PC-3 (cell line): ENCODE measurements around the gene CSMD2. TPM values are rescaled to one million over a fixed set of nuclear protein-coding genes. Genes with fewer than 3 reads are reported as not detected.

Experiments used
- ATAC-seq: fragments of 200-7000 bp; cut with Tn5 transposase; 2 replicates; pipeline ENCODE4 v1.9.1; 2020; ENCODE audit warnings: mild to moderate bottlenecking, moderate library complexity
- Bru-seq: library from RNA; stranded (reverse); fragments of 400-500 nt; gene quantifications from one replicate; lab custom pipeline; 2021; lab: Mats Ljungman, UMichigan
- BruChase-seq, 2 experiments: library from RNA; stranded (reverse); fragments of 400-500 nt; gene quantifications; one replicate each; lab custom pipeline; 2021; lab: Mats Ljungman, UMichigan
- BruUV-seq: library from RNA; stranded (reverse); fragments of 400-500 nt; replicated peaks from 2 replicates; lab custom pipeline; 2021; lab: Mats Ljungman, UMichigan
- CTCF ChIA-PET: fragments of 300-600 bp; sonication (Branson Sonifier 250); formaldehyde crosslinking; loops from one replicate; lab custom pipeline; 2022; ENCODE audit warnings: antibody characterized with exemption; lab: Charles Lee
- POLR2A ChIA-PET: fragments of 300-600 bp; sonication (Branson Sonifier 250); formaldehyde crosslinking; loops from one replicate; lab custom pipeline; 2022; ENCODE audit warnings: antibody characterized with exemption; ENCODE audit not compliant: unreplicated experiment; lab: Charles Lee
- DNase-seq: peaks from one replicate; pipeline ENCODE4 v3.0.0-alpha.2; 2015
- H2AFZ ChIP-seq: fragments of 300-600 bp; sonication (generic); 2 replicates; pipeline ENCODE4 v1.6.0; 2016; ENCODE audit warnings: antibody characterized with exemption, low read length
- H3F3A ChIP-seq: fragments of 300-600 bp; sonication (generic); one replicate; pipeline ENCODE4 v1.6.0; 2017; ENCODE audit warnings: antibody characterized with exemption, low read length, control low read depth, mild to moderate bottlenecking; ENCODE audit not compliant: unreplicated experiment
- H3K27ac ChIP-seq: fragments of 300-600 bp; sonication (generic); 2 replicates; pipeline ENCODE4 v1.5.1; 2016; ENCODE audit warnings: mild to moderate bottlenecking, low read length
- H3K27me3 ChIP-seq: fragments of 300-600 bp; sonication (generic); 2 replicates; pipeline ENCODE4 v1.6.1; 2016; ENCODE audit warnings: low read length, mixed read lengths
- H3K36me3 ChIP-seq: fragments of 300-600 bp; sonication (generic); 2 replicates; pipeline ENCODE4 v1.6.1; 2016; ENCODE audit warnings: low read depth, mixed run types, low read length, mixed read lengths
- H3K4me1 ChIP-seq: fragments of 300-600 bp; sonication (generic); 2 replicates; pipeline ENCODE4 v1.5.1; 2016; ENCODE audit warnings: low read length; ENCODE audit not compliant: insufficient read depth
- H3K4me2 ChIP-seq: fragments of 300-600 bp; sonication (generic); 2 replicates; pipeline ENCODE4 v1.6.0; 2016; ENCODE audit warnings: low read length
- H3K4me3 ChIP-seq: fragments of 300-600 bp; sonication (generic); 2 replicates; pipeline ENCODE4 v1.5.1; 2016; ENCODE audit warnings: mild to moderate bottlenecking, low read length, mixed read lengths
- H3K79me2 ChIP-seq: fragments of 300-600 bp; sonication (generic); 2 replicates; pipeline ENCODE4 v1.6.1; 2017; ENCODE audit warnings: low read length, mixed read lengths
- H3K9ac ChIP-seq: fragments of 300-600 bp; sonication (generic); 2 replicates; pipeline ENCODE4 v1.6.0; 2016; ENCODE audit warnings: mild to moderate bottlenecking, low read length
- H3K9me2 ChIP-seq: fragments of 300-600 bp; sonication (generic); replicated peaks from 2 replicates; pipeline ENCODE4 v1.6.1; 2016; ENCODE audit warnings: mixed run types, low read length, mixed read lengths
- H3K9me3 ChIP-seq: fragments of 300-600 bp; sonication (generic); 2 replicates; pipeline ENCODE4 v1.6.1; 2016; ENCODE audit warnings: low read length, mixed read lengths
- H4K20me1 ChIP-seq: fragments of 300-600 bp; sonication (generic); 2 replicates; pipeline ENCODE4 v1.6.1; 2016; ENCODE audit warnings: low read length, mixed read lengths
- EZH2 ChIP-seq: fragments of 300-600 bp; sonication (generic); IDR thresholded peaks from one replicate; pipeline ENCODE4 v1.6.1; 2017; ENCODE audit warnings: antibody characterized with exemption, mild to moderate bottlenecking, low read length; ENCODE audit not compliant: unreplicated experiment
- EZH2phosphoT487 ChIP-seq: fragments of 300-600 bp; sonication (generic); IDR thresholded peaks from 2 replicates; pipeline ENCODE4 v1.6.1; 2018; ENCODE audit warnings: mild to moderate bottlenecking, antibody characterized with exemption, low read length, borderline replicate concordance
- intact Hi-C: fragments of 100-400 bp; cut with micrococcal nuclease; formaldehyde crosslinking; loops from 2 replicates; pipeline ENCODE4 v1.9.0; 2023
- long read RNA-seq: library from polyadenylated mRNA; unstranded; transcript quantifications from one replicate; pipeline ENCODE4 v2.0.0, GENCODE V29; 2021; ENCODE audit not compliant: unreplicated experiment
- total RNA-seq: library from RNA; depleted of rRNA; stranded (reverse); fragments of >200 nt; gene quantifications from 2 replicates; pipeline ENCODE4 v1.2.3, GENCODE V29; 2014; rRNA removed
- TF ChIP-seq, protein P1 (sequence below): fragments of 300-600 bp; sonication (generic); conservative IDR thresholded peaks from 2 replicates; pipeline ENCODE4 v1.5.1; 2017; ENCODE audit warnings: antibody characterized with exemption, low read depth, mild to moderate bottlenecking, low read length

Gene CSMD2
- total RNA-seq, result not detected in 2 replicates
- percentile 8 among the genes with signal in this experiment for Bru-seq, nascent RNA
- percentile 4 among the genes with signal in this experiment for BruChase-seq, experiment 1, labeled RNA remaining after a 6-hour chase
- percentile 5 among the genes with signal in this experiment for BruChase-seq, experiment 2, labeled RNA remaining after a 2-hour chase
- long read RNA-seq, partial matches to known transcripts, result 0 of 1 reads
- long read RNA-seq, other reads (novel, unspliced or antisense), result 1 of 1 reads

DNA sequence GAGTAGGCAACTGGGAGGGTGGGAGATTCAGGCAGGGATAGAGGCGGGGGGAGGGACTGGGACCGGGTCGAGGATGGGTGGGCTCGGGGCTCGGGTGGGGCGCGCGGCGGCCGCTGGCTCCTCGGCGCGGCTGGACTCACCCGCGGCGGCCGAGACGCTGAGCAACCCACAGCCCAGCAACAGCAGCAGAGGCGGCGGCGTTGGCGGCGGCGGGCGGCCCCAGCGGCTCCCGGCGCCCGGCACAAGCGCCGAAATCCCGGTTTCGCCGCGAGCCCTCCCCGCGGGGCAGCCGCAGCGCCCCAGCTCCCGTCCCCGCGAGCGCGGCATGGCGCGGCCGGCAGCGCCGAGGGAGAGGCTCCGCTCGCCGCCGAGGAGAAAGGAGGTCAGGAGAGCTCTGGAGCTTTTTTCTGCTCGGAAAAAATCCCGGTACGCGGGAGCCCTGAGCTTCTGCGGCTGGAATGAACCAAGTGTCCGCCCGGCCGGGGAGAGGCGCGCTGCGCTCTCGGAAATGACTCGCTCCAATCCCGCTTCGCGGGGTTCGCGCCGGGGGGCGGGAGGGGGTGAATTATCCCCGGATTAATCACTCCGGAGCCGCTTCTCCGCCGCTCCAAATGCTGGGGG lies at the start of gene CSMD2:
Gene CSMD2 (minus strand): TSS at position 460 of the 621 bp plus-strand sequence. CDS start 133 bp downstream, at position 327.
- Histone ChIP-seq H3K9me2 (no peaks in the 10 kb centered on the region), H3F3A (no peaks in the 10 kb centered on the region), H3K36me3 (no peaks in the 10 kb centered on the region), H2AFZ (no peak within 1 kb of the TSS), H3K27ac (no peak within 1 kb of the TSS), H3K27me3 (peaks cover 59% of the 10 kb centered on the region), H3K9ac (no peak within 1 kb of the TSS), H4K20me1 (no peaks in the 10 kb centered on the region), H3K9me3 (no peaks in the 10 kb centered on the region), H3K79me2 (no peaks in the 10 kb centered on the region), H3K4me1 (no peaks in the 10 kb centered on the region), H3K4me3 (peak within 1 kb of the TSS; percentile 38; the same call in 1 of the 2 replicates), H3K4me2 (peak within 1 kb of the TSS; percentile 44; the same call in 1 of the 2 replicates)
- ChIA-PET POLR2A (interaction anchor here (0.6 kb wide), 1 partner anchor 95 kb away, joined by 3 read pairs; no protein-coding TSS in a partner anchor), CTCF (no interaction called here)
- ATAC-seq (no peak), DNase-seq (no peak)
- intact Hi-C loops, result no loop called here
- TF ChIP-seq EZH2phosphoT487 (no peak), EZH2 (peak; percentile 46)
- TF ChIP-seq, protein P1, sequence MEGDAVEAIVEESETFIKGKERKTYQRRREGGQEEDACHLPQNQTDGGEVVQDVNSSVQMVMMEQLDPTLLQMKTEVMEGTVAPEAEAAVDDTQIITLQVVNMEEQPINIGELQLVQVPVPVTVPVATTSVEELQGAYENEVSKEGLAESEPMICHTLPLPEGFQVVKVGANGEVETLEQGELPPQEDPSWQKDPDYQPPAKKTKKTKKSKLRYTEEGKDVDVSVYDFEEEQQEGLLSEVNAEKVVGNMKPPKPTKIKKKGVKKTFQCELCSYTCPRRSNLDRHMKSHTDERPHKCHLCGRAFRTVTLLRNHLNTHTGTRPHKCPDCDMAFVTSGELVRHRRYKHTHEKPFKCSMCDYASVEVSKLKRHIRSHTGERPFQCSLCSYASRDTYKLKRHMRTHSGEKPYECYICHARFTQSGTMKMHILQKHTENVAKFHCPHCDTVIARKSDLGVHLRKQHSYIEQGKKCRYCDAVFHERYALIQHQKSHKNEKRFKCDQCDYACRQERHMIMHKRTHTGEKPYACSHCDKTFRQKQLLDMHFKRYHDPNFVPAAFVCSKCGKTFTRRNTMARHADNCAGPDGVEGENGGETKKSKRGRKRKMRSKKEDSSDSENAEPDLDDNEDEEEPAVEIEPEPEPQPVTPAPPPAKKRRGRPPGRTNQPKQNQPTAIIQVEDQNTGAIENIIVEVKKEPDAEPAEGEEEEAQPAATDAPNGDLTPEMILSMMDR, result no peak
- BruUV-seq, result no TSS peak

- no peak overlapping the region for H3K4me2 ChIP-seq
- H2AFZ ChIP-seq, result no peak overlapping the region
- H4K20me1 ChIP-seq, result no peaks in the 10 kb centered on the region
- no TSS peak for BruUV-seq
- intact Hi-C loops, result no loop called here
- no peaks in the 10 kb centered on the region for H3K4me1 ChIP-seq
- H3K27me3 ChIP-seq, result no peaks in the 10 kb centered on the region
- H3F3A ChIP-seq, result no peaks in the 10 kb centered on the region
- H3K36me3 ChIP-seq, result no peaks in the 10 kb centered on the region
- ChIA-PET POLR2A (no interaction called here), CTCF (no interaction called here)
- no peaks in the 10 kb centered on the region for H3K9me2 ChIP-seq
- no peak overlapping the region for H3K27ac ChIP-seq
- H3K4me3 ChIP-seq, result no peak overlapping the region
- DNase-seq, result no peak
- H3K9me3 ChIP-seq, result no peaks in the 10 kb centered on the region
- H3K79me2 ChIP-seq, result no peaks in the 10 kb centered on the region
- TF ChIP-seq EZH2phosphoT487 (no peak), EZH2 (no peak)
- TF ChIP-seq, protein P1, result no peak
- ATAC-seq, result no peak
- H3K9ac ChIP-seq, result no peak overlapping the region
Measured at GRCh38 chr1:34213956-34214355, 48.9 kb upstream of the CSMD2 start.

DNA sequence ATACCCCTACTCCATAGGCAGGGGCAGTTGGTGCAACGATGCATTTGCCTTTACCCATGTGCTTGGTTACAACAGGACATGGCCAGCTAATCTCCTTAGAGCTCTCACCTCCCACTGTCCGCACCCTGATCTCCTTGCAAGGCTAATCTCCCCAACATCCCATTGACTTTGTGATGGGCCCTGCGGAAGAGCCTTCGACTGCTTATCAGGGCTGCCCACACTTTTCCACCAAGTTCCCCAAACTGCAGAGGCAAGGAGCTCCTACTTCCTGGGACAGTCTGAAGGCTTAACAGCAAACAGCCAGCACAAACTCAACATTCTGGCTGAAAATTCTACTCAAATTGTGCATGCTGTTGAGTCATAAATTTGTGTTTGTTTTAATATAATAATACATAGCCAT lies 47.6 kb upstream of the CSMD2 start:
- ChIA-PET POLR2A (no interaction called here), CTCF (no interaction called here)
- H3K79me2 ChIP-seq, result no peaks in the 10 kb centered on the region
- BruUV-seq, result no TSS peak
- no peaks in the 10 kb centered on the region for H3K9me2 ChIP-seq
- H3K27me3 ChIP-seq, result no peaks in the 10 kb centered on the region
- intact Hi-C loops, result no loop called here
- H3K4me3 ChIP-seq, result no peak overlapping the region
- no peak overlapping the region for H2AFZ ChIP-seq
- no peaks in the 10 kb centered on the region for H3K36me3 ChIP-seq
- H4K20me1 ChIP-seq, result no peaks in the 10 kb centered on the region
- H3K27ac ChIP-seq, result no peak overlapping the region
- H3K9ac ChIP-seq, result no peak overlapping the region
- no peaks in the 10 kb centered on the region for H3K9me3 ChIP-seq
- no peaks in the 10 kb centered on the region for H3F3A ChIP-seq
- no peaks in the 10 kb centered on the region for H3K4me1 ChIP-seq
- no peak for DNase-seq
- TF ChIP-seq EZH2phosphoT487 (no peak), EZH2 (no peak)
- TF ChIP-seq, protein P1, result no peak
- no peak for ATAC-seq
- H3K4me2 ChIP-seq, result no peak overlapping the region
